Endothelial cell of umbilical vein (primary cell): Measurements from ENCODE around the gene TNIK.

Experiments used
- CTCF ChIP-seq, 2 donors: IDR thresholded peaks; 1 replicate in 1 of 2; 2 replicates in 1 of 2; pipeline ENCODE4 v1.5.1; 2011; ENCODE audit warnings: low read length in 2 of 2, mild to moderate bottlenecking in 2 of 2, moderate library complexity in 2 of 2, control low read depth in 1 of 2, inconsistent platforms in 1 of 2, low read depth in 1 of 2; ENCODE audit not compliant: insufficient read depth in 1 of 2; ENCODE audit errors: extremely low read depth in 1 of 2
- FOS ChIP-seq: IDR thresholded peaks from 2 replicates; pipeline ENCODE4 v1.6.1; 2011; ENCODE audit warnings: mild to moderate bottlenecking, low read length, moderate library complexity, borderline replicate concordance; ENCODE audit not compliant: insufficient read depth
- MYC ChIP-seq: IDR thresholded peaks from one replicate; pipeline ENCODE4 v1.6.1; 2011; ENCODE audit warnings: mild to moderate bottlenecking, low read depth, low read length
- POLR2A ChIP-seq: IDR thresholded peaks from 2 replicates; pipeline ENCODE4 v1.6.1; 2012; ENCODE audit warnings: low read depth, mild to moderate bottlenecking, control low read depth, low read length

GRCh38 chr3:171266740-171267073 is 193.5 kb downstream of the TNIK start:
- no peak for TF ChIP-seq CTCF (IDR thresholded peaks at IDR 0.05; ENCODE audit: extremely low read depth in 1 of 2, insufficient read depth in 1 of 2, low read depth in 1 of 2, low read length in 2 of 2)
- TF ChIP-seq MYC: no peak
- TF ChIP-seq POLR2A: no peak
- no peak for TF ChIP-seq FOS
